DND-41 (cell line): ENCODE data around the gene WDR7.

Experiments used
- CTCF ChIP-seq: IDR thresholded peaks from 2 replicates; pipeline ENCODE4 v1.5.1; 2012; ENCODE audit warnings: borderline replicate concordance, low read length, moderate library complexity, mild to moderate bottlenecking; ENCODE audit not compliant: poor library complexity, severe bottlenecking; ENCODE audit errors: extremely low read depth
- EZH2 ChIP-seq: IDR thresholded peaks from 3 replicates; pipeline ENCODE4 v1.6.1; 2012; ENCODE audit warnings: borderline replicate concordance, low read depth, mild to moderate bottlenecking, moderate library complexity, low read length, inconsistent platforms; ENCODE audit not compliant: severe bottlenecking

- TF ChIP-seq CTCF (no peak), EZH2 (no peak)
These were observed 118.9 kb downstream of the WDR7 start for GRCh38 chr18:56770097-56770496.
